ENCODE results near the gene TRMU.

The TRMU gene

DNA sequence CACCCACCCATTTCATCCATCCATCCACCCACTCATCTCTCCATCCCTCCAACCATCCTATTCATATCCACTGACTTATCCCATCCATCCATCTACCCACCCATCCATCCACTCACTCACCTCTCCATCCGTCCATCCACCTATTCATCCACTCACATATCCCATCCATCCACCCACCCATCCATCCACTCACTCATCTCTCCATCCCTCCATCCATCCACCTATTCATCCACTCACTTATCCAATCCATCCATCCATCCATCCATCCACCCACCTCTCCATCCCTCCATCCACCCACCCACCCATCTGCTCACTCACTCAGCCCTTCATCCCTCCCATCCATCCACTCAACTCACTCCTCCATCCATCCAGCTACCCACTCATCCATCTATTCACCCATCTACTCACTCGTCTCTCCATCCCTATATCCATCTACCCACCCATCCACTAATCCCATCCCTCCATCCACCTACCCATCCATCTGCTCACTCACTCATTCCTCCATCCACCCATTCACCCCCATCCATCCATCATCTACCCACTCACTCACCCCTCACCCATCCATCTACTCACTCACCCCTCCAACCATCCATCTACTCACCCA, 36.2 kb downstream of the TRMU start:
- Histone ChIP-seq H3K23ac (ENCODE audit: low read length) (no peak overlapping the region), H2BK120ac (ENCODE audit: low read depth, low read length) (no peak overlapping the region), H3K56ac (ENCODE audit: low read length) (no peak overlapping the region), H3K4me2 (ENCODE audit: low read length) (no peak overlapping the region), H2AK5ac (ENCODE audit: low read length) (no peak overlapping the region), H4K8ac (ENCODE audit: low read depth, low read length) (no peak overlapping the region), H3K9ac (ENCODE audit: low read length) (no peak overlapping the region), H3K27me3 (ENCODE audit: insufficient read depth, low read length, poor library complexity) (no peaks in the 10 kb centered on the region), H4K5ac (ENCODE audit: low read length) (no peak overlapping the region), H2BK5ac (ENCODE audit: low read length) (no peak overlapping the region), H3K79me1 (ENCODE audit: low read length) (no peaks in the 10 kb centered on the region), H3K27ac (ENCODE audit: low read depth, low read length) (no peak overlapping the region), H3K79me2 (ENCODE audit: control insufficient read depth, insufficient read depth, low read length) (no peaks in the 10 kb centered on the region), H3K18ac (ENCODE audit: low read length) (no peak overlapping the region), H3K4me1 (ENCODE audit: control insufficient read depth, low read depth, low read length) (no peaks in the 10 kb centered on the region), H3K36me3 (ENCODE audit: control insufficient read depth, insufficient read depth, low read length) (no peaks in the 10 kb centered on the region), H3K4ac (ENCODE audit: low read depth, low read length) (no peak overlapping the region), H3K4me3 (ENCODE audit: low read length) (no peak overlapping the region), H2BK15ac (replicated peaks; ENCODE audit: low read depth) (no peak overlapping the region)
- no peak for DNase-seq
- 100% methylated on average over 1 of the region's 2 CpGs for WGBS (ENCODE audit: extremely low coverage, insufficient coverage, low lambda C conversion rate)

GRCh38 chr22:46372686-46373085, 37.2 kb downstream of the TRMU start:
- Histone ChIP-seq H3K9ac (ENCODE audit: low read length) (no peak overlapping the region), H3K36me3 (ENCODE audit: control insufficient read depth, insufficient read depth, low read length) (no peaks in the 10 kb centered on the region), H3K4me1 (ENCODE audit: control insufficient read depth, low read depth, low read length) (no peaks in the 10 kb centered on the region), H3K79me2 (ENCODE audit: control insufficient read depth, insufficient read depth, low read length) (no peaks in the 10 kb centered on the region), H3K27ac (ENCODE audit: low read depth, low read length) (no peak overlapping the region), H3K56ac (ENCODE audit: low read length) (no peak overlapping the region), H3K27me3 (ENCODE audit: insufficient read depth, low read length, poor library complexity) (no peaks in the 10 kb centered on the region), H3K23ac (ENCODE audit: low read length) (no peak overlapping the region), H3K4ac (ENCODE audit: low read depth, low read length) (no peak overlapping the region), H2BK5ac (ENCODE audit: low read length) (no peak overlapping the region), H3K4me2 (ENCODE audit: low read length) (no peak overlapping the region), H4K5ac (ENCODE audit: low read length) (no peak overlapping the region), H3K4me3 (ENCODE audit: low read length) (no peak overlapping the region), H2BK15ac (replicated peaks; ENCODE audit: low read depth) (no peak overlapping the region), H2BK120ac (ENCODE audit: low read depth, low read length) (no peak overlapping the region), H4K8ac (ENCODE audit: low read depth, low read length) (no peak overlapping the region), H2AK5ac (ENCODE audit: low read length) (no peak overlapping the region), H3K18ac (ENCODE audit: low read length) (no peak overlapping the region), H3K79me1 (ENCODE audit: low read length) (no peaks in the 10 kb centered on the region)
- DNase-seq: no peak
- no CpG with 5 or more reads among the region's 18 CpGs for WGBS (ENCODE audit: extremely low coverage, insufficient coverage, low lambda C conversion rate)

DNA sequence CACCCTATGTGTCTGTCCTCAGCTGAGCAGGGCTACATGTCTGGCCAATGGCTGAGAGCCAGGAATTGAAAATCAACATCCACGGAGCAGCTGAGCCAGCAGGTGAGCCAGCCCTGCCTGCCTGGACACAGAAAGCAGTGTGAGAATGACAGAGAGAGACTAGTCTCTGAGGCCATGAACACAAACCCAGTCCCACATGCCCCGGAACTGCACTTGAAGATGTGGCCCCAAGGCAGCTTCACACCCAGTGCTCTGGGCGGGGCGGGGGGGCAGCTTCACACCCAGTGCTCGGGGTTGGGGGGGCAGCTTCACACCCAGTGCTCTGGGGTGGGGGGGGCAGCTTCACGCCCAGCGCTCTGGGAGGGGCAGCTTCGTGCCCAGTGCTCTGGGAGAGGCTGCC, 37.6 kb downstream of the TRMU start:
- Histone ChIP-seq H3K27ac (ENCODE audit: low read depth, low read length) (no peak overlapping the region), H2BK120ac (ENCODE audit: low read depth, low read length) (no peak overlapping the region), H3K27me3 (ENCODE audit: insufficient read depth, low read length, poor library complexity) (no peaks in the 10 kb centered on the region), H3K4me1 (ENCODE audit: control insufficient read depth, low read depth, low read length) (peaks cover 2% of the 10 kb centered on the region), H2BK5ac (ENCODE audit: low read length) (no peak overlapping the region), H3K18ac (ENCODE audit: low read length) (no peak overlapping the region), H3K79me1 (ENCODE audit: low read length) (no peaks in the 10 kb centered on the region), H3K36me3 (ENCODE audit: control insufficient read depth, insufficient read depth, low read length) (no peaks in the 10 kb centered on the region), H4K8ac (ENCODE audit: low read depth, low read length) (no peak overlapping the region), H2BK15ac (replicated peaks; ENCODE audit: low read depth) (no peak overlapping the region), H3K9ac (ENCODE audit: low read length) (no peak overlapping the region), H4K5ac (ENCODE audit: low read length) (no peak overlapping the region), H3K23ac (ENCODE audit: low read length) (no peak overlapping the region), H3K79me2 (ENCODE audit: control insufficient read depth, insufficient read depth, low read length) (no peaks in the 10 kb centered on the region), H3K4me2 (ENCODE audit: low read length) (no peak overlapping the region), H2AK5ac (ENCODE audit: low read length) (no peak overlapping the region), H3K4me3 (ENCODE audit: low read length) (no peak overlapping the region), H3K4ac (ENCODE audit: low read depth, low read length) (no peak overlapping the region), H3K56ac (ENCODE audit: low read length) (no peak overlapping the region)
- DNase-seq: no peak
- no CpG with 5 or more reads among the region's 8 CpGs for WGBS (ENCODE audit: extremely low coverage, insufficient coverage, low lambda C conversion rate)

DNA sequence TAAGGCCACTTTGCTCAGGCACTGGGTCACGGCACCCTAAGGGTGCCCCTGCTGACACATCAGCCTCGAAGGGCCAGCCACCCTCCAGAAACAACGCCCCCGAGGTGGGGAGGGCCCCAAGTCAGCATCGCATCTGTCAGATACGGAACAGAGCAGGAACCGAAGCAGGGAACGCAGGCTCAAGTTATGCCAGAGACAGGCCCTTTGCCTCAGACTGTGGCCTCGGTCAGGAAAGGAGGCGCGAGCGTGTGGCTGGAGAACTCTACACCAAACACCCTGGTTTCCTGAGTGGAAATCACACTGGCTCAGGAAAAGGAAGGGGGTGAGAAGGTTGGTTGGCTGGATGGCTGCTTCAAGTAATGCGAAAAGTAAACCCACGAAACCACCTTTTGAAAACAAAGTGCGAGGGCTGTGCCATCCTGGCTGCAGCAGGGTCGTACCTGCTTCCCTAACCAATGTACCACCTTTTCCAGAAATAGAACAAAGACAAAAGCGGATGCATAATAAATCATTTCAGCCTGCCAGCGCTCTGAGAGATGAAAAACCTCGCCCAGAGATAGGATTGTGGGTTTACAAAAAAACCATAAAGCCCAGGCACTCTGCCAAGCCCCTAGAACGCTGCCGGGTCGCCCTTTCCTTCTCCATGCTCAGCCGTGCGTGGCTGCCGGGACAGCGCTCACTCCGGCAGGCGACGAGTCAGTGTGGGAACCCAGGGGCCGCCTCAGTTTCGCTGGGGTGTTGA, 38.6 kb downstream of the TRMU start:
- Histone ChIP-seq H3K79me1 (ENCODE audit: low read length) (no peaks in the 10 kb centered on the region), H2BK15ac (replicated peaks; ENCODE audit: low read depth) (no peak overlapping the region), H2BK5ac (ENCODE audit: low read length) (no peak overlapping the region), H3K9ac (ENCODE audit: low read length) (no peak overlapping the region), H3K36me3 (ENCODE audit: control insufficient read depth, insufficient read depth, low read length) (no peaks in the 10 kb centered on the region), H3K4me3 (ENCODE audit: low read length) (no peak overlapping the region), H3K27ac (ENCODE audit: low read depth, low read length) (no peak overlapping the region), H2BK120ac (ENCODE audit: low read depth, low read length) (no peak overlapping the region), H3K23ac (ENCODE audit: low read length) (no peak overlapping the region), H3K56ac (ENCODE audit: low read length) (no peak overlapping the region), H2AK5ac (ENCODE audit: low read length) (no peak overlapping the region), H3K4me2 (ENCODE audit: low read length) (no peak overlapping the region), H3K4ac (ENCODE audit: low read depth, low read length) (no peak overlapping the region), H3K18ac (ENCODE audit: low read length) (no peak overlapping the region), H4K5ac (ENCODE audit: low read length) (no peak overlapping the region), H3K4me1 (ENCODE audit: control insufficient read depth, low read depth, low read length) (peaks cover 2% of the 10 kb centered on the region), H3K79me2 (ENCODE audit: control insufficient read depth, insufficient read depth, low read length) (no peaks in the 10 kb centered on the region), H4K8ac (ENCODE audit: low read depth, low read length) (no peak overlapping the region), H3K27me3 (ENCODE audit: insufficient read depth, low read length, poor library complexity) (no peaks in the 10 kb centered on the region)
- no peak for DNase-seq
- no CpG with 5 or more reads among the region's 31 CpGs for WGBS (ENCODE audit: extremely low coverage, insufficient coverage, low lambda C conversion rate)

- no peak overlapping the region for H3K56ac ChIP-seq (ENCODE audit: low read length)
Observed at GRCh38 chr22:46374663-46375474, 39.4 kb downstream of the TRMU start.

More at GRCh38 chr22:46374663-46375474, 39.4 kb downstream of the TRMU start:
- no peak overlapping the region for H3K9ac ChIP-seq (ENCODE audit: low read length)
- H3K18ac ChIP-seq (ENCODE audit: low read length): no peak overlapping the region
- H3K79me1 ChIP-seq (ENCODE audit: low read length): no peaks in the 10 kb centered on the region
- DNase-seq: no peak
- WGBS (ENCODE audit: extremely low coverage, insufficient coverage, low lambda C conversion rate): no CpG with 5 or more reads among the region's 38 CpGs
- no peak overlapping the region for H4K5ac ChIP-seq (ENCODE audit: low read length)
- no peaks in the 10 kb centered on the region for H3K36me3 ChIP-seq (ENCODE audit: control insufficient read depth, insufficient read depth, low read length)
- H3K4ac ChIP-seq (ENCODE audit: low read depth, low read length): no peak overlapping the region
- no peak overlapping the region for H3K27ac ChIP-seq (ENCODE audit: low read depth, low read length)
- no peak overlapping the region for H3K4me2 ChIP-seq (ENCODE audit: low read length)
- H4K8ac ChIP-seq (ENCODE audit: low read depth, low read length): no peak overlapping the region
- H2BK120ac ChIP-seq (ENCODE audit: low read depth, low read length): no peak overlapping the region
- H2BK5ac ChIP-seq (ENCODE audit: low read length): no peak overlapping the region
- H3K27me3 ChIP-seq (ENCODE audit: insufficient read depth, low read length, poor library complexity): no peaks in the 10 kb centered on the region
- H3K79me2 ChIP-seq (ENCODE audit: control insufficient read depth, insufficient read depth, low read length): no peaks in the 10 kb centered on the region
- H3K4me3 ChIP-seq (ENCODE audit: low read length): no peak overlapping the region
- H2BK15ac ChIP-seq (replicated peaks; ENCODE audit: low read depth): no peak overlapping the region
- H3K23ac ChIP-seq (ENCODE audit: low read length): no peak overlapping the region
- no peak overlapping the region for H2AK5ac ChIP-seq (ENCODE audit: low read length)
- peaks cover 2% of the 10 kb centered on the region for H3K4me1 ChIP-seq (ENCODE audit: control insufficient read depth, low read depth, low read length)
